Measurements from ENCODE around the gene ACBD4. TPM values are rescaled to one million over a fixed set of nuclear protein-coding genes. Genes with fewer than 3 reads are reported as not detected.

ACBD4 gene
- total and polyA plus RNA-seq, 4 donors, result 4.4 to 51.4 (median 44.9) TPM

DNA sequence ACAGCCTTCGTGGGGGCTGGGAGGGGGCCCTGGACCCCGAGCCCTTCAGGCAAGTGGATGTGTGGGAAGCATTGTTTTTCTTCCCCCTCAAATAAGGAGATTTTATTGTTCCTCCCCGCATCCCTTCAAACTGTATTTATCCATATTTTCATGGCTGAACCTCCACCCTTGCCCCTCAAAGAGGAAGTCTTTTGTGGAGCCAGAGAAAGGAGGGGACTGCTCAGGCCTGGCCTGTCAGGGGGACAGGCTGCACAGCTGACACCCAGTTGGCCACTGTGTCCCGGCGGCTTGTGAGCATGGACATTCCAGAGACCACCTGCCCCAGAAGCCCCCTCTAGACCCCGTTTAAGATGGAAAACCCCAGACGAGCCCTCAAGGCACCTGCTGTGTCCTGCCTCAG lies 42.1 kb downstream of the ACBD4 start:
- no peak overlapping the region for H3K9ac ChIP-seq (ENCODE audit: low read depth in 1 of 2, low read length in 2 of 2)
- no peaks in the 10 kb centered on the region for H3K27me3 ChIP-seq (ENCODE audit: control insufficient read depth in 4 of 4, insufficient read depth in 4 of 4, low read length in 3 of 4)
- no peak overlapping the region for H3K4me3 ChIP-seq (ENCODE audit: low read depth in 1 of 3, low read length in 3 of 3)
- DNase-seq (ENCODE audit: low spot score), result no peak
- WGBS, result 91% methylated on average over 7 of the region's 7 CpGs
- H3K36me3 ChIP-seq (ENCODE audit: control insufficient read depth in 4 of 4, insufficient read depth in 3 of 4, low read depth in 1 of 4, low read length in 3 of 4), result no peaks in the 10 kb centered on the region
- peaks cover 0 to 8% (median 5%) of the 10 kb centered on the region in 4 donors for H3K4me1 ChIP-seq (ENCODE audit: control insufficient read depth in 4 of 4, insufficient read depth in 4 of 4, low read length in 3 of 4)
- H3K9me3 ChIP-seq (ENCODE audit: control insufficient read depth in 4 of 4, low read length in 3 of 4), result no peaks in the 10 kb centered on the region
- TF ChIP-seq FOXA1 (IDR thresholded peaks at IDR 0.05) (no peak), RAD21 (IDR thresholded peaks at IDR 0.05) (no peak), TAF1 (conservative IDR thresholded peaks at IDR 0.05) (no peak), EGR1 (IDR thresholded peaks at IDR 0.05; ENCODE audit: low read depth in 2 of 2) (no peak), RXRA (IDR thresholded peaks at IDR 0.05) (no peak), HNF4G (IDR thresholded peaks at IDR 0.05) (no peak), FOXA2 (IDR thresholded peaks at IDR 0.05) (no peak)
- TF ChIP-seq, protein P1, sequence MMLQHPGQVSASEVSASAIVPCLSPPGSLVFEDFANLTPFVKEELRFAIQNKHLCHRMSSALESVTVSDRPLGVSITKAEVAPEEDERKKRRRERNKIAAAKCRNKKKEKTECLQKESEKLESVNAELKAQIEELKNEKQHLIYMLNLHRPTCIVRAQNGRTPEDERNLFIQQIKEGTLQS (IDR thresholded peaks at IDR 0.05), result no peak
- H3K27ac ChIP-seq (ENCODE audit: low read depth in 1 of 2, low read length in 2 of 2), result no peak overlapping the region

DNA sequence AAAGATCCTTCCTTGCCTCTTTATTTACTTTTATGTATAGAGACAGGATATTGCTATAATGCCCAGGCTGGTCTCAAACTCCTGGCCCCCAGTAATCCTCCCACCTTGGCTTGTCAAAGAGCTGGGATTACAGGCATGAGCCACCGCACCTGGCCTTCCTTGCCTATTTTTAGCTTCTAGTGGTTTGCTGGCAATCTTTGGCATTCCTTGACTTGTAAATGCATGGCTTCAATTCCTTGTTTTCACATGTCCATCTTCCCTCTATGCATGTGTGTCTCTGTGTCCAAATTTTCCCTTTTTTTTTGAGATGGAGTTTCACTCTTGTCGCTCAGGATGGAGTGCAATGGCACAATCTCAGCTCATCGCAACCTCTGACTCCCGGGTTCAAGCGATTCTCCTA lies 48.7 kb downstream of the ACBD4 start:
- Histone ChIP-seq H3K9me3 (ENCODE audit: control insufficient read depth in 4 of 4, low read length in 3 of 4) (no peaks in the 10 kb centered on the region), H3K4me3 (ENCODE audit: low read depth in 1 of 3, low read length in 3 of 3) (no peak overlapping the region), H3K9ac (ENCODE audit: low read depth in 1 of 2, low read length in 2 of 2) (no peak overlapping the region), H3K36me3 (ENCODE audit: control insufficient read depth in 4 of 4, insufficient read depth in 3 of 4, low read depth in 1 of 4, low read length in 3 of 4) (no peaks in the 10 kb centered on the region), H3K27me3 (ENCODE audit: control insufficient read depth in 4 of 4, insufficient read depth in 4 of 4, low read length in 3 of 4) (no peaks in the 10 kb centered on the region), H3K27ac (ENCODE audit: low read depth in 1 of 2, low read length in 2 of 2) (no peak overlapping the region), H3K4me1 (ENCODE audit: control insufficient read depth in 4 of 4, insufficient read depth in 4 of 4, low read length in 3 of 4) (no peaks in the 10 kb centered on the region)
- WGBS, result 96% methylated on average over 5 of the region's 5 CpGs
- DNase-seq (ENCODE audit: low spot score), result no peak
- TF ChIP-seq, protein P2, sequence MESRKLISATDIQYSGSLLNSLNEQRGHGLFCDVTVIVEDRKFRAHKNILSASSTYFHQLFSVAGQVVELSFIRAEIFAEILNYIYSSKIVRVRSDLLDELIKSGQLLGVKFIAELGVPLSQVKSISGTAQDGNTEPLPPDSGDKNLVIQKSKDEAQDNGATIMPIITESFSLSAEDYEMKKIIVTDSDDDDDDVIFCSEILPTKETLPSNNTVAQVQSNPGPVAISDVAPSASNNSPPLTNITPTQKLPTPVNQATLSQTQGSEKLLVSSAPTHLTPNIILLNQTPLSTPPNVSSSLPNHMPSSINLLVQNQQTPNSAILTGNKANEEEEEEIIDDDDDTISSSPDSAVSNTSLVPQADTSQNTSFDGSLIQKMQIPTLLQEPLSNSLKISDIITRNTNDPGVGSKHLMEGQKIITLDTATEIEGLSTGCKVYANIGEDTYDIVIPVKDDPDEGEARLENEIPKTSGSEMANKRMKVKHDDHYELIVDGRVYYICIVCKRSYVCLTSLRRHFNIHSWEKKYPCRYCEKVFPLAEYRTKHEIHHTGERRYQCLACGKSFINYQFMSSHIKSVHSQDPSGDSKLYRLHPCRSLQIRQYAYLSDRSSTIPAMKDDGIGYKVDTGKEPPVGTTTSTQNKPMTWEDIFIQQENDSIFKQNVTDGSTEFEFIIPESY (IDR thresholded peaks at IDR 0.05), result no peak
- TF ChIP-seq RXRA (IDR thresholded peaks at IDR 0.05) (no peak), SP1 (IDR thresholded peaks at IDR 0.05) (no peak), NR2F2 (IDR thresholded peaks at IDR 0.05) (no peak), GABPA (IDR thresholded peaks at IDR 0.05 in 1 of 2, conservative IDR thresholded peaks at IDR 0.05 in 1 of 2) (no peak), TAF1 (conservative IDR thresholded peaks at IDR 0.05) (no peak), FOXA2 (IDR thresholded peaks at IDR 0.05) (no peak), RAD21 (IDR thresholded peaks at IDR 0.05) (no peak), EGR1 (IDR thresholded peaks at IDR 0.05; ENCODE audit: low read depth in 2 of 2) (no peak), YY1 (IDR thresholded peaks at IDR 0.05) (no peak), HNF4A (conservative IDR thresholded peaks at IDR 0.05) (no peak), HNF4G (IDR thresholded peaks at IDR 0.05) (no peak), FOXA1 (IDR thresholded peaks at IDR 0.05) (no peak), JUND (IDR thresholded peaks at IDR 0.05) (no peak)
- TF ChIP-seq, protein P1 (IDR thresholded peaks at IDR 0.05), result no peak
- TF ChIP-seq, protein P3, sequence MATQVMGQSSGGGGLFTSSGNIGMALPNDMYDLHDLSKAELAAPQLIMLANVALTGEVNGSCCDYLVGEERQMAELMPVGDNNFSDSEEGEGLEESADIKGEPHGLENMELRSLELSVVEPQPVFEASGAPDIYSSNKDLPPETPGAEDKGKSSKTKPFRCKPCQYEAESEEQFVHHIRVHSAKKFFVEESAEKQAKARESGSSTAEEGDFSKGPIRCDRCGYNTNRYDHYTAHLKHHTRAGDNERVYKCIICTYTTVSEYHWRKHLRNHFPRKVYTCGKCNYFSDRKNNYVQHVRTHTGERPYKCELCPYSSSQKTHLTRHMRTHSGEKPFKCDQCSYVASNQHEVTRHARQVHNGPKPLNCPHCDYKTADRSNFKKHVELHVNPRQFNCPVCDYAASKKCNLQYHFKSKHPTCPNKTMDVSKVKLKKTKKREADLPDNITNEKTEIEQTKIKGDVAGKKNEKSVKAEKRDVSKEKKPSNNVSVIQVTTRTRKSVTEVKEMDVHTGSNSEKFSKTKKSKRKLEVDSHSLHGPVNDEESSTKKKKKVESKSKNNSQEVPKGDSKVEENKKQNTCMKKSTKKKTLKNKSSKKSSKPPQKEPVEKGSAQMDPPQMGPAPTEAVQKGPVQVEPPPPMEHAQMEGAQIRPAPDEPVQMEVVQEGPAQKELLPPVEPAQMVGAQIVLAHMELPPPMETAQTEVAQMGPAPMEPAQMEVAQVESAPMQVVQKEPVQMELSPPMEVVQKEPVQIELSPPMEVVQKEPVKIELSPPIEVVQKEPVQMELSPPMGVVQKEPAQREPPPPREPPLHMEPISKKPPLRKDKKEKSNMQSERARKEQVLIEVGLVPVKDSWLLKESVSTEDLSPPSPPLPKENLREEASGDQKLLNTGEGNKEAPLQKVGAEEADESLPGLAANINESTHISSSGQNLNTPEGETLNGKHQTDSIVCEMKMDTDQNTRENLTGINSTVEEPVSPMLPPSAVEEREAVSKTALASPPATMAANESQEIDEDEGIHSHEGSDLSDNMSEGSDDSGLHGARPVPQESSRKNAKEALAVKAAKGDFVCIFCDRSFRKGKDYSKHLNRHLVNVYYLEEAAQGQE (IDR thresholded peaks at IDR 0.05), result no peak
- TF ChIP-seq, protein P4, sequence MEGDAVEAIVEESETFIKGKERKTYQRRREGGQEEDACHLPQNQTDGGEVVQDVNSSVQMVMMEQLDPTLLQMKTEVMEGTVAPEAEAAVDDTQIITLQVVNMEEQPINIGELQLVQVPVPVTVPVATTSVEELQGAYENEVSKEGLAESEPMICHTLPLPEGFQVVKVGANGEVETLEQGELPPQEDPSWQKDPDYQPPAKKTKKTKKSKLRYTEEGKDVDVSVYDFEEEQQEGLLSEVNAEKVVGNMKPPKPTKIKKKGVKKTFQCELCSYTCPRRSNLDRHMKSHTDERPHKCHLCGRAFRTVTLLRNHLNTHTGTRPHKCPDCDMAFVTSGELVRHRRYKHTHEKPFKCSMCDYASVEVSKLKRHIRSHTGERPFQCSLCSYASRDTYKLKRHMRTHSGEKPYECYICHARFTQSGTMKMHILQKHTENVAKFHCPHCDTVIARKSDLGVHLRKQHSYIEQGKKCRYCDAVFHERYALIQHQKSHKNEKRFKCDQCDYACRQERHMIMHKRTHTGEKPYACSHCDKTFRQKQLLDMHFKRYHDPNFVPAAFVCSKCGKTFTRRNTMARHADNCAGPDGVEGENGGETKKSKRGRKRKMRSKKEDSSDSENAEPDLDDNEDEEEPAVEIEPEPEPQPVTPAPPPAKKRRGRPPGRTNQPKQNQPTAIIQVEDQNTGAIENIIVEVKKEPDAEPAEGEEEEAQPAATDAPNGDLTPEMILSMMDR (IDR thresholded peaks at IDR 0.05; ENCODE audit: low read depth, low read length, missing input control), result no peak
- TF ChIP-seq, protein P5, sequence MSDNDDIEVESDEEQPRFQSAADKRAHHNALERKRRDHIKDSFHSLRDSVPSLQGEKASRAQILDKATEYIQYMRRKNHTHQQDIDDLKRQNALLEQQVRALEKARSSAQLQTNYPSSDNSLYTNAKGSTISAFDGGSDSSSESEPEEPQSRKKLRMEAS (IDR thresholded peaks at IDR 0.05), result no peak
